Measurements from ENCODE around the gene PDCL3. TPM values are rescaled to one million over a fixed set of nuclear protein-coding genes. Genes with fewer than 3 reads are reported as not detected.

The PDCL3 gene
- total and polyA plus RNA-seq, 2 donors (not counting 3 experiments of a cell fraction or from before 2014, with no cell fraction given): 19.4 to 32.8 TPM

DNA sequence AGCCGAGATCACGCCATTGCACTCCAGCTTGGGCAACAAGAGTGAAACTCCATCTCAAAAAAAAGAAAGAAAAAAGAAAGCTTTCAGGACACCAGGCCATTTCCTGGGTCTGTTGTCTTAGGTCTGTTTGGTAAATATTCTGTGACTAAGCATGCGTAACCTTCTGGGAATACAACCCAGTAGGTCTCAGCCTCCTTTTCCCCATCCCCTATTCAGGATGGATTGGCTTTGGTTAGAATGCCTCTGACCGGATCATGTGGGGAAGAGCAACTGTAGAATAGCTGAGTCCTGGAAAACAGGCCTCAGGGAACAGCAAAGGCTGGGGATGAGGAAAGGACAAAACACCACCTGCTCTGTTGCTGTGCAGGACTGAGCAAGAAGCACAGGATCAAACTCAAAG lies 1.6 kb upstream of the PDCL3 start:
- DNase-seq (ENCODE audit: low read depth, low spot score): no peak
- Histone ChIP-seq H3K9me3 (replicated peaks; ENCODE audit: control insufficient read depth, insufficient read depth, low read length) (no peaks in the 10 kb centered on the region), H3K36me3 (ENCODE audit: control insufficient read depth in 2 of 2, extremely low read depth in 1 of 2, insufficient read depth in 2 of 2, low read length in 2 of 2) (no peaks in the 10 kb centered on the region), H4K20me1 (replicated peaks; ENCODE audit: control insufficient read depth, extremely low read depth, insufficient read depth, low read length) (no peaks in the 10 kb centered on the region), H3K9me1 (replicated peaks; ENCODE audit: control insufficient read depth, extremely low read depth, insufficient read depth, low read length) (no peaks in the 10 kb centered on the region), H3K79me2 (ENCODE audit: control insufficient read depth, insufficient read depth, low read length) (peaks cover 12% of the 10 kb centered on the region), H3K9ac (replicated peaks; ENCODE audit: extremely low read depth, insufficient read depth, low read length) (no peak overlapping the region), H3K4me2 (ENCODE audit: insufficient read depth, low read length) (no peak overlapping the region), H3K4me3 (replicated peaks in 1 of 3; ENCODE audit: insufficient read depth in 1 of 3, low read depth in 1 of 3, low read length in 3 of 3) (no peak overlapping the region), H2AFZ (ENCODE audit: low read depth, low read length) (no peak overlapping the region), H3K27ac (ENCODE audit: insufficient read depth, low read depth, low read length) (no peak overlapping the region), H3K4me1 (ENCODE audit: control insufficient read depth, extremely low read depth, insufficient read depth, low read length) (peaks cover 3% of the 10 kb centered on the region), H3K27me3 (ENCODE audit: control insufficient read depth in 2 of 2, insufficient read depth in 2 of 2, low read length in 2 of 2) (no peaks in the 10 kb centered on the region)
- intact Hi-C loops (cut with micrococcal nuclease): loop anchor here (10.0 kb wide), 1 partner anchor 136 kb away; no protein-coding TSS in a partner anchor
- no peak for FAIRE-seq
- dilution Hi-C loops (cut with MboI; ENCODE audit: extremely low pct_ligation_motif_present, low sequenced_read_pairs): no loop called here
- no peak for TF ChIP-seq POLR2A (IDR thresholded peaks at IDR 0.05; ENCODE audit: low read depth, low read length)
- no peak for TF ChIP-seq GATA2 (IDR thresholded peaks at IDR 0.05; ENCODE audit: insufficient read depth, insufficient read length, low read depth, low read length)
- TF ChIP-seq POLR2AphosphoS5 (IDR thresholded peaks at IDR 0.05; ENCODE audit: insufficient read depth, low read depth, low read length): no peak
- no peak for TF ChIP-seq EZH2 (IDR thresholded peaks at IDR 0.05; ENCODE audit: borderline replicate concordance, low read depth, low read length, severe bottlenecking)
- TF ChIP-seq, protein P1, sequence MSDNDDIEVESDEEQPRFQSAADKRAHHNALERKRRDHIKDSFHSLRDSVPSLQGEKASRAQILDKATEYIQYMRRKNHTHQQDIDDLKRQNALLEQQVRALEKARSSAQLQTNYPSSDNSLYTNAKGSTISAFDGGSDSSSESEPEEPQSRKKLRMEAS (IDR thresholded peaks at IDR 0.05; ENCODE audit: insufficient read depth, insufficient read length): no peak
- TF ChIP-seq FOS (IDR thresholded peaks at IDR 0.05; ENCODE audit: borderline replicate concordance, insufficient read depth, low read length): no peak
- TF ChIP-seq, protein P2, sequence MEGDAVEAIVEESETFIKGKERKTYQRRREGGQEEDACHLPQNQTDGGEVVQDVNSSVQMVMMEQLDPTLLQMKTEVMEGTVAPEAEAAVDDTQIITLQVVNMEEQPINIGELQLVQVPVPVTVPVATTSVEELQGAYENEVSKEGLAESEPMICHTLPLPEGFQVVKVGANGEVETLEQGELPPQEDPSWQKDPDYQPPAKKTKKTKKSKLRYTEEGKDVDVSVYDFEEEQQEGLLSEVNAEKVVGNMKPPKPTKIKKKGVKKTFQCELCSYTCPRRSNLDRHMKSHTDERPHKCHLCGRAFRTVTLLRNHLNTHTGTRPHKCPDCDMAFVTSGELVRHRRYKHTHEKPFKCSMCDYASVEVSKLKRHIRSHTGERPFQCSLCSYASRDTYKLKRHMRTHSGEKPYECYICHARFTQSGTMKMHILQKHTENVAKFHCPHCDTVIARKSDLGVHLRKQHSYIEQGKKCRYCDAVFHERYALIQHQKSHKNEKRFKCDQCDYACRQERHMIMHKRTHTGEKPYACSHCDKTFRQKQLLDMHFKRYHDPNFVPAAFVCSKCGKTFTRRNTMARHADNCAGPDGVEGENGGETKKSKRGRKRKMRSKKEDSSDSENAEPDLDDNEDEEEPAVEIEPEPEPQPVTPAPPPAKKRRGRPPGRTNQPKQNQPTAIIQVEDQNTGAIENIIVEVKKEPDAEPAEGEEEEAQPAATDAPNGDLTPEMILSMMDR (IDR thresholded peaks at IDR 0.05; ENCODE audit: extremely low read depth in 1 of 2, insufficient read depth in 1 of 2, low read depth in 1 of 2, low read length in 2 of 2): no peak
- no peak for TF ChIP-seq MYC (IDR thresholded peaks at IDR 0.05; ENCODE audit: low read depth, low read length)
- TF ChIP-seq JUN (IDR thresholded peaks at IDR 0.05; ENCODE audit: borderline replicate concordance, insufficient read depth, insufficient read length, low read depth): no peak
- BruUV-seq (replicated peaks): no TSS peak
- ChIA-PET POLR2A (no interaction called here), CTCF (no interaction called here)
